DMS 273 (cell line): ENCODE measurements around the gene AICDA.
"Not testable (repeated sequence)": the region's sequence is repeated elsewhere in the genome, so short reads cannot be mapped to it uniquely, and the experiment has no call there.

Experiments
- DNase-seq: peaks from one replicate; lab custom pipeline; 2025; ENCODE audit not compliant: unreplicated experiment; lab: John Stamatoyannopoulos, UW

AICDA gene

GRCh38 chr12:8612629-8613028 lies at the start of gene AICDA:
TSS of gene AICDA (minus strand) at chr12:8612859. CDS start at chr12:8612767, 92 bp downstream.
- DNase-seq = no peak

- DNase-seq = no peak
Observed at GRCh38 chr12:8661751-8662150, 49.1 kb upstream of the AICDA start.

- no peak for DNase-seq
Observed at GRCh38 chr12:8661016-8661415, 48.4 kb upstream of the AICDA start.

- DNase-seq = no peak
Observed at GRCh38 chr12:8658346-8658745, 45.7 kb upstream of the AICDA start.

- no peak for DNase-seq
Observed at GRCh38 chr12:8655421-8655820, 42.8 kb upstream of the AICDA start.

DNA sequence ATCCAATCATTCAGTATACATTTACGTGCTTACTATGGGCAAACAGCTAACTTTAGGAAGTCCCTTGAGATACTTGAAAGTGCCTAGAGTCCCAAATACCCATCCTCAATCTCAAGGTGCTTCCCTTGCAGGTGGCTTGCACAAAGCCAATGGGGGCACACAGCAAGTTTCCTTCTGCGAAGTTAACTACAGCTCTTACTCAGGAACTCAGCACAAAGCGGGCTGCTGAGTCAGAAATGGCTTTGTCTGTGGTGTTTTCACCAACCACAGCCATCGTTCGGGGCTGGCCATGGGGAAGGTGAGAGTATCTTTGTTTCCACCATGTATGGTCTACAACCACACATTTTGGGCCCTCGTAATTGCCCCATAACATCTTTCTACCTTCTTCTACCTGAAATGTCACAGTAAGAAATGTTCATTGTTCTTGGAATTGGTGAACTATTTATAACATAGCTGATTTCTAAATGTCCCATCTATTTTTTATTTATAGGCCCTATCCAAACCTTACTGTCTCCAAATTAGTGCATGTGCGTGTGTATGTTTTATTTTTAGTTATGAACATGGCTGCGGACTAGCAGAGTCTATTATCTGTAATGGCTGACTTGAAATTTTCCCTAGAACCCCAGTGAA lies 36.0 kb upstream of the AICDA start:
- DNase-seq = no peak

- no peak for DNase-seq
Observed at GRCh38 chr12:8647968-8648367, 35.3 kb upstream of the AICDA start.

GRCh38 chr12:8644345-8645248 lies 31.9 kb upstream of the AICDA start:
- DNase-seq = no peak

DNA sequence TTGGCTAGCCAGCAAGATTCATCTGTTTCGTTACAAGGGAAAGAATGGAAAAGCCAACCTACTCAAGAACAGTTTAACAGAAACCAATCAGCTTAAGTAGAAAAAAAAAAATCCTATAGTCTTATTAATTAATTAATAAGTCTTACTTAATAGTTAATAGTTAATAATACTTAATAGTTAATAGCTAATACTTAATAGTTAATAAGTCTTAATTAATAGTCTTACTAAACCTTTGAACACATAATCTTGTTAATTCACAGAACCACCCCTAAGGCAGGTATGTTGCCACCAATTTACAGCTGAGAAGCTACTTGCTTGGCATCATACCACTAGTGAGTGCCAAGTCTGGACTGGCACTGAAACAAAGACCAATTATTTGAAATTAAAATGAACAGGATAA lies 30.1 kb upstream of the AICDA start:
- DNase-seq = no peak

GRCh38 chr12:8639936-8640335 lies 27.3 kb upstream of the AICDA start:
- no peak for DNase-seq

DNA sequence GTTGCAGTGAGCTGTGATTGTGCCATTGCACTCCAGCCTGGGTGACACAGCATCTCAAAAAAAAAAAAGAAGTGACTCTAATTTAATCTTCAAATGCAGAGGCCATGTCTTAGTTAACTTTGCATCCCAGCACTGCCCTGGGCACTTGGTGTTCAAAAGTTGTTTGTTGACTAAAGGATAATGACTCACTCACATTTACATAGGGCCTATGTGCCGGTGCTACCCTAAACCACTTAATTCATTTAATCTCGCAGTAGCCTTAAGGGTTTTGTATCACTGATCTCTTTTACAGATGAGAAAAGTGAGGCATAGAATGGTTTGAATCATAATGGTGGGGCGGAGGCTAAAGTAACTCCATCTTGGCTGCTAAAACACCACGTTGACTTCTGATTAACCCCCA lies 26.3 kb upstream of the AICDA start:
- DNase-seq = no peak

GRCh38 chr12:8637666-8638065 lies 25.0 kb upstream of the AICDA start:
- peak; percentile 20 for DNase-seq

DNA sequence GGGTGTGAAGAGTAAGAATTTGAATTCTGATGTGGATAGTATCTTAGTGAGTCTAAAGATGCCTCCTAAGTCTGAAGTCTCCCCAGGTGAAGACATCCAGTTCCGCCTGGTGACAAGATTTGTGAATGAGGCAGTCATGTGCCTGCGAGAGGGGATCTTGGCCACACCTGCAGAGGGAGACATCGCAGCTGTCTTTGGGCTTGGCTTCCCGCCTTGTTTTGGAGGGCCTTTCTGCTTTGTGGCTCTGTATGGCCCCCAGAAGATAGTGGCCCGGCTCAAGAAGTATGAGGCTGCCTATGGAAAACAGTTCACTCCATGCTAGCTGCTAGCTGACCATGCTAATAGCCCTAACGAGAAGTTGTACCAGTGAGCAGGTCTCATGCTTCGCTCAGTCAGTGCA lies 24.6 kb upstream of the AICDA start:
- no peak for DNase-seq

GRCh38 chr12:8636581-8636980 lies 23.9 kb upstream of the AICDA start:
- DNase-seq = no peak

- not testable (repeated sequence) for DNase-seq
Observed at GRCh38 chr12:8636007-8636346, 23.3 kb upstream of the AICDA start.

DNA sequence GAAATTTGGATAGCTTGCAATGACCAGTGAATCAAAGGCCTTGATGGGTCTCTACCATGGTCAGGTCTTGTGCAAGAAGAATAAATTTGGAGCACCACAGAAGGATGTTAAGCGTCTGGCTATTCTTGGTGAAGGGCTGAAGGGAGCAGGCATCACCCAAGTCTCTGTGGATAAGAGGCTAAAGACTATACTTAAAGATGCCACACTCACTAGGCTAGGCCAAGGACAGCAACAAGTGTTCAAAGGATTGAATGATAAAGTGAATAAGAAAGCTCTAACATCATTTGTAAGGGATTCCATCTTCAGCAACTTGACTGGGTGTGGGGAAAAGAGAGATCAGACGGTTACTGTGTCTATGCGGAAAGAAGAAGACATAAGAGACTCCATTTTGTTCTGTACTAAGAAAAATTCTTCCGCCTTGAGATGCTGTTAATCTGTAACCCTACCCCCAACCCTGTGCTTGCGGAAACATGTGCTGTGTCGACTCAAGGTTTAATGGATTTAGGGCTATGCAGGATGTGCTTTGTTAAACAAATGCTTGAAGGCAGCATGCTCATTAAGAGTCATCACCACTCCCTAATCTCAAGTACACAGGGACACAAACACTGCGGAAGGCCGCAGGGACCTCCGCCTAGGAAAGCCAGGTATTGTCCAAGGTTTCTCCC lies 22.8 kb upstream of the AICDA start:
- not testable (repeated sequence) for DNase-seq

- DNase-seq = no peak
Observed at GRCh38 chr12:8630131-8630530, 17.5 kb upstream of the AICDA start.

GRCh38 chr12:8629486-8630033 lies 16.9 kb upstream of the AICDA start:
- DNase-seq = no peak

DNA sequence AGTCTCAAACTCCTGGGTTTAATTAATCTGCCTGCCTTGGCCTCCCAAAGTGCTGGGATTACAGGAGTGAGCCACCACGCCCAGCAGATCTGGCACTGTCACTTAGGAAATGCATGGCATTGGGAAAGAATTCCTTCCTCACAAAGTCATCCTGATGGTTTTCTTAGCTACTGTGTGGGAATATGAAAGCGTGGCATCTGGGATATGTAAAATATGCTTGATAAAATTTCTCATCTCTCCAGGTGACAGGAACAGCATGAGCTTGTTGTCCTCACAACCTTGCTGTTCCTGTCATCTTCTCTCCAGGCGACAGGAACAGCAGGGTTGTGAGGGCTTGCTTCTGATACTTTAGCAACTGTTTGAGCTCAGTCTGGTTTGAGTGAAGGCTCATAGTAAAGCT lies 16.1 kb upstream of the AICDA start:
- DNase-seq = no peak

DNA sequence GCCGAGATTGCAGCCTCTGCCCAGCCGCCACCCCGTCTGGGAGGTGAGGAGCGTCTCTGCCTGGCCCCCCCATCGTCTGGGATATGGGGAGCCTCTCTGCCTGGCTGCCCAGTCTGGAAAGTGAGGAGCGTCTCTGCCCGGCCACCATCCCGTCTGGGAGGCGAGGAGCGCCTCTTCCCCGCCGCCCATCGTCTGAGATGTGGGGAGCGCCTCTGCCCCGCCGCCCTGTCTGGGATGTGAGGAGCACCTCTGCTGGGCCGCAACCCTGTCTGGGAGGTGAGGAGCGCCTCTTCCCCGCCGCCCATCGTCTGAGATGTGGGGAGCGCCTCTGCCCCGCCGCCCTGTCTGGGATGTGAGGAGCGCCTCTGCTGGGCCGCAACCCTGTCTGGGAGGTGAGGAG lies 12.1 kb upstream of the AICDA start:
- not testable (repeated sequence) for DNase-seq

GRCh38 chr12:8622646-8623045 lies 10.0 kb upstream of the AICDA start:
- DNase-seq = no peak

DNA sequence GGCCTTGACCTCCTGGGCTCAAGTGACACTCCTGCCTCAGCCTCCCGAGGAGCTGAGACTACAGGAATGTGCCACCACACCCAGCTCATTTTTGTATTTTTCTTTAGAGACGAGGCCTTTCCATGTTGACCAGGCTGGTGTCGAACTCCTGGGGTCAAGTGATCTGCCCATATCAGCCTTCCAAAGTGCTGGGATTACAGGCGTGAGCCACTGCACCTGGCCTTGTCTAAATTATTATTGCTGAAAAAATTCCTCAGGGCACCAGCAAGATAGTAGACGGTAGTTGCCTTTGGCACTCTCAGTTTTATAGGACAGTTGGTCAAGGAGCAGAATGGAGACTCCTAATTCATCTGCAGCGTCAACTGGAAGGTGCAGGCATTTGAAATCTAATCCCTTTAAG lies 2.5 kb upstream of the AICDA start:
- DNase-seq = no peak
